Osteoblast (primary cell): ENCODE results near the gene CSNK2B. TPM values are rescaled to one million over a fixed set of nuclear protein-coding genes. Genes with fewer than 3 reads are reported as not detected.

Experiments used
- DNase-seq: peaks from one replicate; pipeline ENCODE4 v3.0.0; 2011; ENCODE audit warnings: low spot score, mixed read lengths; ENCODE audit not compliant: insufficient read length; ENCODE audit errors: missing footprints
- H2AFZ ChIP-seq: 2 replicates; pipeline ENCODE4 v1.6.0; 2011; ENCODE audit warnings: mild to moderate bottlenecking, low read length
- H3K27ac ChIP-seq: 2 replicates; pipeline ENCODE4 v1.5.1; 2011; ENCODE audit warnings: mild to moderate bottlenecking, low read depth, low read length, moderate library complexity
- H3K27me3 ChIP-seq: 2 replicates; pipeline ENCODE4 v1.6.0; 2012; ENCODE audit warnings: mild to moderate bottlenecking, control low read depth, inconsistent platforms, low read length, moderate library complexity; ENCODE audit not compliant: insufficient read depth
- H3K36me3 ChIP-seq: 2 replicates; pipeline ENCODE4 v1.5.1; 2011; ENCODE audit warnings: mild to moderate bottlenecking, low read length, control low read depth, moderate library complexity; ENCODE audit not compliant: insufficient read depth
- H3K4me1 ChIP-seq: 2 replicates; pipeline ENCODE4 v1.5.1; 2011; ENCODE audit warnings: mild to moderate bottlenecking, low read length, control low read depth, moderate library complexity; ENCODE audit not compliant: insufficient read depth
- H3K4me2 ChIP-seq: 2 replicates; pipeline ENCODE4 v1.6.0; 2011; ENCODE audit warnings: mild to moderate bottlenecking, low read length; ENCODE audit not compliant: insufficient read depth
- H3K4me3 ChIP-seq: fragments of 200-600 bp; sonication (generic); 3 replicates; pipeline ENCODE4 v1.5.1; 2012; ENCODE audit warnings: mild to moderate bottlenecking, low read length, inconsistent platforms; ENCODE audit not compliant: insufficient read depth
- H3K79me2 ChIP-seq: 2 replicates; pipeline ENCODE4 v1.6.0; 2012; ENCODE audit warnings: mild to moderate bottlenecking, low read length, control low read depth, inconsistent platforms; ENCODE audit not compliant: insufficient read depth
- H3K9me3 ChIP-seq: 2 replicates; pipeline ENCODE4 v1.5.1; 2011; ENCODE audit warnings: low read depth, low read length, control low read depth
- H4K20me1 ChIP-seq: 2 replicates; pipeline ENCODE4 v1.6.0; 2012; ENCODE audit warnings: mild to moderate bottlenecking, low read length, control low read depth; ENCODE audit not compliant: insufficient read depth
- CTCF ChIP-seq: IDR thresholded peaks from 2 replicates; pipeline ENCODE4 v1.5.1; 2011; ENCODE audit warnings: mild to moderate bottlenecking, low read depth, low read length, moderate library complexity; ENCODE audit errors: extremely low read depth
- total RNA-seq: library from RNA; depleted of rRNA; stranded (reverse); fragments of >200 nt; gene quantifications from 2 replicates; pipeline ENCODE4 v1.2.3, GENCODE V29; 2012

CSNK2B gene
- total RNA-seq, 1 donor: 150 TPM

GRCh38 chr6:31683591-31683990, 17.7 kb downstream of the CSNK2B start:
- Histone ChIP-seq H3K4me3 (no peak overlapping the region), H3K79me2 (no peaks in the 10 kb centered on the region), H3K9me3 (no peaks in the 10 kb centered on the region), H3K4me2 (no peak overlapping the region), H3K27ac (no peak overlapping the region), H3K4me1 (peaks cover 15% of the 10 kb centered on the region), H3K27me3 (no peaks in the 10 kb centered on the region), H2AFZ (no peak overlapping the region), H3K36me3 (peaks cover 26% of the 10 kb centered on the region), H4K20me1 (no peaks in the 10 kb centered on the region)
- TF ChIP-seq CTCF: no peak
- DNase-seq: no peak

GRCh38 chr6:31686483-31686882, 20.6 kb downstream of the CSNK2B start:
- no peak overlapping the region for H3K27ac ChIP-seq
- H3K36me3 ChIP-seq: peaks cover 53% of the 10 kb centered on the region
- H3K27me3 ChIP-seq: no peaks in the 10 kb centered on the region
- H3K9me3 ChIP-seq: no peaks in the 10 kb centered on the region
- no peak for TF ChIP-seq CTCF
- no peaks in the 10 kb centered on the region for H3K79me2 ChIP-seq
- H3K4me2 ChIP-seq: no peak overlapping the region
- peaks cover 5% of the 10 kb centered on the region for H4K20me1 ChIP-seq
- H2AFZ ChIP-seq: no peak overlapping the region
- H3K4me3 ChIP-seq: no peak overlapping the region
- no peak for DNase-seq
- H3K4me1 ChIP-seq: peaks cover 2% of the 10 kb centered on the region

- no peak for DNase-seq
- no peak overlapping the region for H3K27ac ChIP-seq
- no peaks in the 10 kb centered on the region for H3K4me1 ChIP-seq
- H3K4me2 ChIP-seq: no peak overlapping the region
- H4K20me1 ChIP-seq: peaks cover 5% of the 10 kb centered on the region
- peaks cover 60% of the 10 kb centered on the region for H3K36me3 ChIP-seq
- no peaks in the 10 kb centered on the region for H3K79me2 ChIP-seq
- H3K4me3 ChIP-seq: no peak overlapping the region
- no peak overlapping the region for H2AFZ ChIP-seq
- H3K27me3 ChIP-seq: no peaks in the 10 kb centered on the region
- no peaks in the 10 kb centered on the region for H3K9me3 ChIP-seq
- TF ChIP-seq CTCF: no peak
These were observed 21.4 kb downstream of the CSNK2B start for GRCh38 chr6:31687321-31687720.

- Histone ChIP-seq H3K4me1 (no peaks in the 10 kb centered on the region), H3K9me3 (no peaks in the 10 kb centered on the region), H4K20me1 (peaks cover 5% of the 10 kb centered on the region), H3K4me3 (no peak overlapping the region), H3K79me2 (no peaks in the 10 kb centered on the region), H3K4me2 (no peak overlapping the region), H2AFZ (no peak overlapping the region), H3K27ac (no peak overlapping the region), H3K36me3 (peaks cover 66% of the 10 kb centered on the region), H3K27me3 (no peaks in the 10 kb centered on the region)
- TF ChIP-seq CTCF: no peak
- no peak for DNase-seq
These were observed 22.2 kb downstream of the CSNK2B start for GRCh38 chr6:31687860-31688693.
